Caki2 (cell line): ENCODE data around the gene ZNF681. TPM values are rescaled to one million over a fixed set of nuclear protein-coding genes. Genes with fewer than 3 reads are reported as not detected.
"Not testable (repeated sequence)": the region's sequence is repeated elsewhere in the genome, so short reads cannot be mapped to it uniquely, and the experiment has no call there.

Experiments used
- DNase-seq: peaks from one replicate; pipeline ENCODE4 v3.0.0-alpha.2; 2015; ENCODE audit warnings: low read depth
- in situ Hi-C: cut with HindIII; loops from 2 replicates; pipeline ENCODE4 v1.10.0; 2016; ENCODE audit warnings: low sequenced_read_pairs, low pct_unique_long_range_greater_than_20kb, mixed read lengths
- total RNA-seq: library from RNA; depleted of rRNA; stranded (reverse); fragments of >200 nt; shearing (Covaris generic); gene quantifications from 2 replicates; pipeline ENCODE4 v1.2.3, GENCODE V29; 2014; ENCODE audit warnings: low replicate concordance; rRNA removed

The ZNF681 gene
- total RNA-seq = 1.3 and 1.9 TPM in 2 replicates

DNA sequence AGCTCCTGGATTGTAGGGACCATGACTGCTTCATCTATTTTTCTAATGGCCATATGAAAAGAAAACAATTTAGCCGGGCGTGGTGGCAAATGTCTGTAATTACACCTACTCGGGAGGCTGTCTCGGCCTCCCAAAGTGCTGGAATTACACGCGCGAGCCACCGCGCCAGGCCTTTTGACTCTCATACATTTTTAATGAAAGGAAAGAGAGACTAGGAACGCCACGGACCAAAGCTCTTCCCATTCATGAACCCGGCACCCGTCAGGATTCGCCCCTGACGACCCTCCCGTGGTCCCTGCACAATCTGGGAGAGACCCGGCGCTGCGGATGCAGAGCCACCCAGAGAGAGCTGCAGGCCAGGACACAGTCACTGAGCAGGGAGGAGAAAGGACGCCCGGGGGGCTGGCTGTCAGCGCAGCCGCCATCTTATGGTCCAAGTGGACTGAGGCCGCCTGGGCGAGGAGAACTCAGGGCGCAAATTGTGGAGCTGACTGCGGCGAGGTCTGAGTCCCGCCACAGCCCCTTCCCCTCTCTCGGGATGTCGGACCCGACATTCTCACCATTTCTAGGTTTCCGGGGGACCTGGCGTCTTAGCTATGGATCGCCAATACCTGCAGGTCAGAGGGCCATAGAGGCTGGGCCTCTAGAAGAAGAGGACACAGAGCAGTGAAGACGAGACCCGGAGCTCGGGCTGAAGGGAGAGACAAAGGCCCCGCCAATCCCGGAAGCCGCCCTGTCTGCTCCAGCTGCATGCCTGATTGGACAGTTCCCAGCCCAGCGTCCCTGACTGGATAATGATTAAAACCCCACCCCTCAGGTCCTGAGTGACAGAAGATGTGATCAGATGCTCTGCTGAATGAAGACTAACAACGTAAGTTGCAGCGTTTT lies at the start of gene ZNF681:
Gene ZNF681 (minus strand): TSS at position 705 of the 888 bp plus-strand sequence. CDS start 142 bp downstream, at position 563.
- peak; percentile 92 for DNase-seq
- in situ Hi-C loops = no loop called here

DNA sequence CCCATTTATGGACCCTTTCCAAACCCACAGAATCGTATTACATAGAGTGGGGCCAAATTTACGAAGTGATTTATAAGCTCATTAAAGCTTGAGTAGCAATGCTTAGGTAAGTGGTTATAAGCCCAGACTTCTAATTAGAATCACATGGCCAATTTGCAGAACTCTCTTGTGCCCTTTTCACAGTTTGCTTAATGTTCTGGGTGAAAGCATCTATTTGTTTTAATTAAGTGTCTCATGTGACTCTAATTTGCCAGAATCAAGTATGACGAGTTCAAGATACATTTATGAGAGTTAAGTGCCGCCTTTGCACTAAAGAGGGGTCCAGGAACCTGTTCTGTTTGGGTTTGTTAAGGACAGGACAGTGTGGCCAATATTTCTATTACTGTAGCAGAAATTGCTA lies 46.0 kb upstream of the ZNF681 start:
- in situ Hi-C loops = no loop called here
- DNase-seq = no peak

DNA sequence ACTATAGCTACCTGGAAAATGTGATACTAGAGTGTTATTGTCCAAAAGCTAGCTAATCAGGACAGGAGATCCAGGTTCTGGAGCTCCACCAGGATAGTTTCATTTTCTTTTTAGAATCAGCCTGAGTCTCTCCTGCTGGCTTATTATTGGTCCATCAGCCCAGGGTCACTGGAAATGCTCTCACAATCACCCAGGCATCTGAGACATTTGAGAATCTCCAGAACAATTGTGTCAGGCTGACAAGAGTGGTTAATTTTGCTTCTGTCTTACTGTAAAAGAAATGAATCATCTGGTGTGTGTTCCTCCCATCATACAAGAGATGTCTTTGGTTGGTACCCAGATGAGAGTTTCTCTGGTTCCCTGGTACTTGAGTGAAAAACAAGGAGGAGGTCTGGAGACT lies 43.6 kb upstream of the ZNF681 start:
- no peak for DNase-seq
- in situ Hi-C loops = no loop called here

DNA sequence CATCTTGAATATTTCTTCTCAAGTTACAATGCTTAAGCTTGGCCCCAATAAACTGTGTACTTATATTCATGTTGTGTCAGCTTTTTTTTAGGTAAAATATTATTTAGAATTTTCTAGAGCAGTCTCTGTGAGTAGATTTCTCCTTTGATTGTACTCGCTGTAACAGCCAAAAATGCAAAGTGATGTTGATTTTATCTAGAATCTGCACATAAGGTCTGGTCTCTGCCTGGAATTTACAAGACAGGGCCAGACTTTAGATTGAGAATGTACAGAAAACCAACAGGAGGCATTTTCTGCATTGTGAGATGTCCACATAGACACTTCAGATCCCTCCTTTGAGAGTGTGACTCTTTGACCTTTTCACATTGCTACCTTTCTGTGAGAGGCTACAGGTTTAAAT lies 43.1 kb upstream of the ZNF681 start:
- in situ Hi-C loops = no loop called here
- DNase-seq = no peak

DNA sequence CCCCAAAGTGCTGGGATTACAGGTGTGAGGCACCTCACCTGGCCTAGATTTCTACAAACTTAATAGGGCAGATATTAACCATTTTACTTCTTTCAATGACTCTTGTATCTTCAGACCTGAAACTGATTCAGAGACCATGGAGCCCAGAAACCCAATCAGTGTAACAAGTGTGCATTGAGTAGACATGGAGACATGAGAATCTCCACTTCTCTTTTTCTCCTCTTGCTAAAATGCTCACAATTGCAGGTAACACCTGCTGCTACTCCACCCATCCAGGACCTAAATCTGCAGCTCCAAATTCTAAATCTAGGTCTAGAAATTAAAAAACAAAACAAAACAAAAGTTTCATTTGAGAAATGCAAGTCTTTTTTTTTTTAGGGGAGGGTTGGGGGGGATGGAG lies 42.2 kb upstream of the ZNF681 start:
- in situ Hi-C loops = no loop called here
- no peak for DNase-seq

DNA sequence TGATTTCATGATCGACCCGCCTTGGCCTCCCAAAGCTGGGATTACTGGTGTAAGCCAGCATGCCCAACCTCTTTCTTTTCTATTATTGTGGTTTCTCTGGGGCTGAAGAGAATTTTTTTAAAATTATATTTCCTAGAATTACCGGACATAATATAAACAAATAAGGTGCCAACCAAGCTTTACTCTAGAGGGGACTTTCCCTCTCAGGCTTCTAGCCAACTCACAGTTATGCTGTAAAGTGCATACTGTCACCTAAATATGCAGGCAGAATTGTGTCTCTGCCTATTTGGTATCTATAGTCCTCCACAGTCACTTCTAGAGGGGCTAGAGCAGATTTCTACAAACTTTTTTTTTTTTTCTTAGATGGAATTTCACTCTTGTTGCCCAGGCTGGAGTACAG lies 41.6 kb upstream of the ZNF681 start:
- DNase-seq = no peak
- in situ Hi-C loops = no loop called here

DNA sequence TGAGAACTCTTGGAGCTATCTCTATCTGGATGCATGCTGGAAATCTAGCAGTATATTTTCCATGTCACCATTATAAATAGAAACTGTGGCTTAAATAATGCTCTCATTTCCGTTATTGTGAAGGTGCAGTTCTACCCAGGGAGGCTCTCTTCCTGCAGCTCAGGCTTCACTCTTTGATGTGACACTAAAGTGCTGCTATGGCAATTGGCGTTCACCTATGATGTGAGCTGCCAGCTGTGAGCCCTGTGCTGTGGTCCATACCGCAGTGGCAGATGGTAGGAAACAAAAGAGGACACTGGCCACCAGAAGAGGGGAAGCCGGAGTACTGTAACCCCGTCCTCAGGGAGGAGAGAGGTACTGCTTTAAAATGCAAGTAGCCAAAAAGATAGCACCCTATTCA lies 40.6 kb upstream of the ZNF681 start:
- no peak for DNase-seq
- in situ Hi-C loops = no loop called here

DNA sequence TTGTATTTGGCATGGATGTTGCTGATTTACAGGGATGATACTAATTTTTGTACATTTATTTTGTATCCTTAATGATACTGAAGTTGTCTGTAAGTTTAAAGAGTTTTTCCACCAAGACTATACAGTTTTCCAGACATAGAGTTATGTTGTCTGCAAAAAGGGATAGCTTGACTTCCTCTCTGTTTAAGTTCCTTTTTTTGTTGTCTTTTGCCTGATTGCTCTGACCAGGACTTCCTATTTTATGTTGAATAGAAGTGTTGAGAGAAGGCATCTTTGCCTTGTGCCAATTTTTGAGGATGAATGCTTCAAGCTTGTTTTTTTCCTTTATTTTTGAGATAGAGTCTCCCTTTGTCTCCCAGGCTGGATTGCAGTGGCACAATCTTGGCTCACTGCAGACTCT lies 36.8 kb upstream of the ZNF681 start:
- in situ Hi-C loops = no loop called here
- DNase-seq = no peak

DNA sequence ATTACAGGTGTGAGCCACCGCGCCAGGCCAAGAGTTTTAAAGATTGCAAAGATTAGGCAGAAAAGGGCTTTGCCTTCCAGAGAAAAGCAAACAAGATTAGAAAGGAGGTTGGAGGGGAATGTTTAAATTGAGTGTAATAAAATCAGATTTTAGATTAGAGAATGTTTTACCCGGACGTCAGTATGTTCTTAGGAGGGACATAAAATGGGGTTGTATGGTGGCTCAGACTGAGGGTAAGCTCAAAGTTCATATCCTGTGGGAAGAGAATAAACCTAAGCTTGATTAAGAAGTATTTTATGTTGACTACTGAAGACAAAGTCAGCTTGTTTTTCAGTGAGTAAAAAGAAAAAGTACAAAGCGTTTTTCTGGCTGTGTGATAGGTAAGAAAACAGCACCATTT lies 34.1 kb upstream of the ZNF681 start:
- in situ Hi-C loops = no loop called here
- no peak for DNase-seq

DNA sequence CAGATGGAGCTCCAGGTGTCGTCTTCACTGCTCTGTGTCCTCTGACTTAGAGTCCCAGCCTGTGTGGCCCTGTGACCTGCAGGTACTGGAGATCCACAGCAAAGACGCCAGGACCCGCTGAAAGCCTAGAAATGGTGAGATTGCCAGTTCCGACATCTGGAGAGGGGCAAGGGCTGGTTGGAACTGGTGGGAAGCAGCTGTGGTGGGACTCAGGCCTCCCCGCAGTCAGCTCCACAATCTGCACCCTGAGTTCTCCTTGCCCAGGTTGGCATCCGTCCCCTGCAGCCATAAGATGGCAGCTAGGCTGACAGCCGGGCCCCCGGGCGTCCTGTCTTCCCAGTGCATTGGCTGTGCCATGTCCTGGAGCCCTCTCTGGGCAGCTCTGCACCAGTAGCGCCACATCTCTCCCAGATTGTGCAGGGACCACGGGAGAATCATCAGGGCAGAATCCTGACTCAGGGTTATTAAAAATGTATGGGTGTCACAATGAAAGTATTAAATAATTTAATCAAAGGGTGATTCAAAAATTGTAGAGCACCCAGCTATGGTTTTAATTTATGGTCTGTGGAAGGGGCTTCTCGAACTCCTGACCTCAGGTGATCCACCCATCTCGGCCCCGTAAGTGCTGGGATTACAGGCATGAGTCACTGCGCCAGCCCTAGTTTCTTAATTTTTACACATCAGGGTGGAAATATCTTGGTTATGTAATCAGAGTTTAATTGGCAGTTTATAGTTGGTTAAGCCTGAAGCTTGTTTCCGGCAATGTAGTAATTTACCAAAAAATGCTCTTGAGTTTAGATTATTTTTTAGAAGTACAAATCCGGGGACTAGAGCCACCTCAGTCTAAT lies 32.2 kb upstream of the ZNF681 start:
- in situ Hi-C loops = no loop called here
- no peak for DNase-seq

DNA sequence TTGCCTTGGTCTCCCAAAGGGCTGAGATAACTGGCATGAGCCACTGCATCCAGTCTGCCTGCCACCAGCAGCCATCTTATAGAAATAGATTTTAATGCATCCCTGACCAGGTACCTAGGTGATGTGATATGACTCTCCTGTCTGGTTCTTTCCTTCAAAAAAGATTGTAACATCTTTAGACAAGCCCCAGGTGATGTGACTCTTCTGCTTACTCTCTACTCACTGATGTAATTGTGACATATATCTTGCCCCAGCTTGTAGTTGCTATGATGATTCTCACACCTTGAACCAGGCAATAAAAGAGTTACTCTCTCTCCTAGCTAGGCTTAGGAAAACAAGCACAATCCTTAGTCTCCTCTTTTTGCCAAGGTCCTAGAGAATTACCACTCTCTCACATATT lies 30.6 kb upstream of the ZNF681 start:
- in situ Hi-C loops = no loop called here
- DNase-seq = no peak

DNA sequence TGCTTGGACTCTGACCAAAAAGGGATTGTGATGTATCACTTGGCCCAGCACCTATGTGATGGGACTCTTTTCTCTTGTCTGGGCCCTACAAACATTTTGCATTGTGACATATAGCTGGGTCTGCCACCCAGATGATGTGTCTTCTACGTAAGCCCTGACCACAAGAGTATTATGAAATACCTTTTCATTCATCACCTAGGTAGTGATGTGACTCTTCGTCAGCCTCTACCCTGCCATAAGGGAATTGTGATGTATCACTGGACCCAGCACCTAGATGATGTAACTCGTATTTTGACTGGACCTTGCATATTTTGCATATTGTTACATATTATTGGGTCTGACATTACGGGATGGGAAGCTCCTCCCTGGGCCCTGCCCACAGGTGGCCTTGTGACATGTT lies 29.7 kb upstream of the ZNF681 start:
- in situ Hi-C loops = no loop called here
- no peak for DNase-seq

DNA sequence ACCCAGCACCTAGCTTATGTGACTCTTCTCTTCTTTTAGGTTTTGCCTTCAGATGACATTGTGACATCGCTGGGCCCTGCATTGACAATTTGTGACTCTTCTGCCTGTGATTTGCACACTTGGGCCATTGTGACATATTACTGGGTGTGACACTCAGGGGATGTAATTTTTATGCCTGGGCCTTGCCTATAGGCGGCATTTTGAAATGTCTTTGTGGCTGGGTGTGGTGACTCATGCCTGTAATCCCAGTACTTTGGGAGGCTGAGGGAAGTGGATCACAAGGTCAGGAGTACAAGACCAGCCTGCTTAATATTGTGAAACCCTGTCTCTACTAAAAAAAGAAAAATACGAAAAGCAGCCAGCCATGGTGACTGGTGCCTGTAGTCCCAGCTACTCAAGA lies 28.4 kb upstream of the ZNF681 start:
- in situ Hi-C loops = no loop called here
- no peak for DNase-seq

DNA sequence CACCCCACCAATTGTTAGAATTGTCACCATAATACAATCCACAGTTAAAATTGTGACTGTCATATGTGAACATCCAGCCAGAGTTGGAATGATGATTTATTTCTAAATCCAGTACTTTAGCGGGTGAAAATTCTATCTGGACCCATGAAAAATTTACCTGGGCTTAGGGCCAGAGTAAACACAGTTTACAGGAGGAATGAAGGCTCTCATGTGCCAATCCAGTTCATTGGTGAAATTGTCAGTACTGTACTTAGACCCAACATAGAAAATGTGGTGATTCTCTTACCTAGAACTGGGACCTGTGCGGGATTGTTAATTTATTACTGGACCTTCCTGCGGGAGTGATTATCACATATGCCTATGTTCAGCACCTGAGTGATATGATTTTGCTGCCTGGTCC lies 27.3 kb upstream of the ZNF681 start:
- in situ Hi-C loops = no loop called here
- no peak for DNase-seq

DNA sequence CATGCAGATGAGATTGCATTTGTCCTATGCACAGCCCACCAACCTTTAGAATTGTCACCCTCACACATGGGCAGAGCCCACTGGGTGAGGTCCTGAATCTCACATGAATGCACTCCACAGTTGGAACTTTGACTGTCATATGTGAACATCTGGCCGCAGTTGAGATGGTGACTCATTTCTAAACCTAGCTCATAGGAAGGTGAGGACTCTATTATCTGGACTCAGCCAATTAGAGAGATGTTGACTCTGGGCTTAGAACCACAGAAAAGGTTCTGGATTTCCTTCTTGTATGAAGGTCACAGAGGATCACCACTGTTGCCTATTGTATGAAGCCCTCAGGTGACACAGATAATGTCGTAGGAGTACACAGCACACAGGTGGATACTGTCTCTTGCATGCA lies 25.6 kb upstream of the ZNF681 start:
- in situ Hi-C loops = no loop called here

DNA sequence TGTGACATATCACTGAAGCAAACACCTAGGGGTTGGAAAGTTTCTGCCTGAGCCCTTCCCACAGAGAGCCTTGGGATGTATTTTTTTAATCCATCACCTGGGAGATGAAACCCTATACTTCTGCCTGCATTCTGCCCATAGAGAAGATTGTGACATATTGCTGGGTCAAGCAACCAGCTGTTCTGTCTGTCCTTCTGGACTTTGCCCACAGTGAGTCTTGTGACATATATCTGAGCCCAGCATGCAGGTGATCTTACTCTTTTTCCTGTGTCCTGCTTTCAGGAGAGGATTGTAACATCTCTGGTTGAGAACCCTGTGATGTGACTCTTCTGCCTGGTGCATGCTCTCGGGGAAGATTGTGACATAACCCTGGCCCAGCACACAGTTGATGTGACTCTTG lies 24.9 kb upstream of the ZNF681 start:
- DNase-seq = no peak
- in situ Hi-C loops = no loop called here

More for the DNA sequence above, 25.6 kb upstream of the ZNF681 start:
- no peak for DNase-seq

DNA sequence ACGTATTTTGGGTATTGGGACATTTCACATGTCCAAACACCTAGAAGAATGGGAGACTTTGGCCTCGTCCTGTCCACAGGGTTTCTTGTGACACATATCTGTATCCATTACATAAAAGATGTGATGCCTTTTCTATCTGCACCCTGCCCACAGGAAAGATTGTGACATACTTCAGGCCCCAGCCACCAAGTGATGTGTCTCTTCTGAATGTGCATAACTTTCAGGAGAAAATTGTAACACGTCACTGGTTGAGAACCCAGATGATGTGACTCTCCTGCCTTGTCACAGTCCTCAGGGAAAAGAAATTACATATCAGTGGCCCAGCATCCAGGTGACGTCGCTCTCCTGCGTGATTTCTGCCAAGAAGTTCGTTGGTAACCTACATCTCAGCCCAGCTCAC lies 21.0 kb upstream of the ZNF681 start:
- in situ Hi-C loops = no loop called here

DNA sequence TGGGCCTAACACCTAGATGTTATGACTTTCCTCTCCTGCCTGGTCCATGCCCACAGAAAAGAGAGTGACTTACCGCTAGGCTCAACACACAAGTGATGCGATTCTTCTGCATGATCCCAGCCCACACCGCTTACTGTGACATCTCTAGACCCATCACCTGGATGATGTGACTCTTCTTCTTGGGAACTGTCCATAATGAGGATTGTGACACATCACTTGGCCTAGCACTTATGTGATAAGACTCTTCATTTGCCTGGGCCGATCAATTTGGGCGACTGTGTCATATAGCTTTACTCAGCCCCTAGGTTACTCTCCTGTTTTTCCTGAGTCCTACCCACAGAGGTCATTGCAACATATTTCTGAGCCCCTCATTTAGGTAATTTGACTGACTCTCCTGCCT lies 19.9 kb upstream of the ZNF681 start:
- no peak for DNase-seq
- in situ Hi-C loops = no loop called here

More for the DNA sequence above, 21.0 kb upstream of the ZNF681 start:
- no peak for DNase-seq

DNA sequence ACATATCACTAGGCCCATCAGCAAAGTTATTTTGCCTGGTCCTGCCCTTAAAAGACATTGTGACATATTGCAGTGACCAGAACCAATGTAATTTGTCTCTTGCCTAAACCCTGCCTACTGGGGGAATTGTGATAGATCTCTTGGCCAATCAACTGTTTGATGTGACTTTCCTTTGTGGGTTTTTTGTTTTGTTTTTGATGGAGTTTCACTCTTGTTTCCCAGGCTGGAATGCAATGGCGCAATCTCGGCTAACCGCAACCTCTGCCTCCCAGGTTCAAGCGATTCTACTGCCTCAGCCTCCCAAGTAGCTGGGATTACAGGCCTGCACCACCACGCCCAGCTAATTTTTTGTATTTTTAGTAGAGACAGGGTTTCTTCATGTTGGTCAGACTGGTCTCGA lies 19.3 kb upstream of the ZNF681 start:
- in situ Hi-C loops, DNase-seq: not testable (repeated sequence)
